ENCODE measurements around the gene AMER3.

DNA sequence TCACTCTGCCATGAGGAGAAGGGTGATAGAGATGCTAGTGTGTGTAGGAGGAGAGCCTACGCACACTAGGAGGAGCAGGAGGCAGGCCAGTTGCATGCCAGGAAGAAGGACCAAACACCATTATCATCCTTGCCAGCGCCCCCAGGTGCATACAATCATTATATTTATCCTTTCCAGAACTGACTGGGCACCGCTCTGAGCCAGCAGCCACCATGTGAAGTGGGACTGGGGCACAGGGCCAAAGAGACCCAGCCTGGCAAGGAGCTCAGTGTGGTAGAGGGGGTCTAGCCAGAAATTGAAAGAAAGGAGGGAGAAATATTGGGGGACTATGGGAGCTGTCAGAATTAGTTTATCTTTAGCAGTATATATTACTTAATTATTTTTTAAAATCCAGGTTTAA is 34.8 kb upstream of the AMER3 start:
- TF ChIP-seq, protein P1, sequence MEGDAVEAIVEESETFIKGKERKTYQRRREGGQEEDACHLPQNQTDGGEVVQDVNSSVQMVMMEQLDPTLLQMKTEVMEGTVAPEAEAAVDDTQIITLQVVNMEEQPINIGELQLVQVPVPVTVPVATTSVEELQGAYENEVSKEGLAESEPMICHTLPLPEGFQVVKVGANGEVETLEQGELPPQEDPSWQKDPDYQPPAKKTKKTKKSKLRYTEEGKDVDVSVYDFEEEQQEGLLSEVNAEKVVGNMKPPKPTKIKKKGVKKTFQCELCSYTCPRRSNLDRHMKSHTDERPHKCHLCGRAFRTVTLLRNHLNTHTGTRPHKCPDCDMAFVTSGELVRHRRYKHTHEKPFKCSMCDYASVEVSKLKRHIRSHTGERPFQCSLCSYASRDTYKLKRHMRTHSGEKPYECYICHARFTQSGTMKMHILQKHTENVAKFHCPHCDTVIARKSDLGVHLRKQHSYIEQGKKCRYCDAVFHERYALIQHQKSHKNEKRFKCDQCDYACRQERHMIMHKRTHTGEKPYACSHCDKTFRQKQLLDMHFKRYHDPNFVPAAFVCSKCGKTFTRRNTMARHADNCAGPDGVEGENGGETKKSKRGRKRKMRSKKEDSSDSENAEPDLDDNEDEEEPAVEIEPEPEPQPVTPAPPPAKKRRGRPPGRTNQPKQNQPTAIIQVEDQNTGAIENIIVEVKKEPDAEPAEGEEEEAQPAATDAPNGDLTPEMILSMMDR (IDR thresholded peaks at IDR 0.05), result no peak
- no peak for TF ChIP-seq POLR2A (IDR thresholded peaks at IDR 0.05)

All from testis (tissue), 2 donors.